Neuronal stem cell (in vitro differentiated cells): ENCODE data around the gene TMBIM6.
"Not testable (repeated sequence)": the region's sequence is repeated elsewhere in the genome, so short reads cannot be mapped to it uniquely, and the experiment has no call there.

Experiments used
- DNase-seq: peaks from one replicate; pipeline ENCODE4 v3.0.0-alpha.2; 2013; ENCODE audit warnings: low spot score
- H2AFZ ChIP-seq: one replicate; pipeline ENCODE4 v1.6.1; 2013; ENCODE audit warnings: mild to moderate bottlenecking, low read length, inconsistent platforms
- H2AK5ac ChIP-seq: 2 replicates; pipeline ENCODE4 v1.6.1; 2013; ENCODE audit warnings: low read depth, mild to moderate bottlenecking, inconsistent platforms, low read length, moderate library complexity, mixed read lengths
- H2BK120ac ChIP-seq: 2 replicates; pipeline ENCODE4 v1.6.1; 2013; ENCODE audit warnings: low read depth, mild to moderate bottlenecking, inconsistent platforms, low read length, moderate library complexity, mixed read lengths
- H2BK12ac ChIP-seq: one replicate; pipeline ENCODE4 v1.6.1; 2013; ENCODE audit warnings: low read length, inconsistent platforms
- H2BK15ac ChIP-seq: 2 replicates; pipeline ENCODE4 v1.6.1; 2013; ENCODE audit warnings: mild to moderate bottlenecking, low read length, inconsistent platforms, mixed read lengths
- H2BK5ac ChIP-seq: one replicate; pipeline ENCODE4 v1.6.1; 2013; ENCODE audit warnings: inconsistent platforms, mild to moderate bottlenecking, low read length, moderate library complexity
- H3K14ac ChIP-seq: one replicate; pipeline ENCODE4 v1.6.1; 2013; ENCODE audit warnings: low read length, inconsistent platforms
- H3K18ac ChIP-seq: 2 replicates; pipeline ENCODE4 v1.6.1; 2013; ENCODE audit warnings: low read length, inconsistent platforms
- H3K23ac ChIP-seq: 2 replicates; pipeline ENCODE4 v1.6.1; 2013; ENCODE audit warnings: low read depth, mild to moderate bottlenecking, mixed read lengths, low read length, inconsistent platforms; ENCODE audit not compliant: poor library complexity
- H3K27ac ChIP-seq: replicated peaks from 3 replicates; pipeline ENCODE4 v1.5.1; 2013; ENCODE audit warnings: low read length, inconsistent platforms
- H3K27me3 ChIP-seq, 3 experiments: 2 replicates each; pipeline ENCODE4 v1.6.1; 2013; ENCODE audit warnings: low read length in 3 of 3, mild to moderate bottlenecking in 2 of 3, inconsistent platforms in 1 of 3, low read depth in 1 of 3, mixed read lengths in 1 of 3, moderate library complexity in 1 of 3; ENCODE audit not compliant: control insufficient read depth in 3 of 3, insufficient read depth in 3 of 3
- H3K36me3 ChIP-seq, 2 donors: replicated peaks in 1 of 2; 2 replicates each; pipeline ENCODE4 v1.6.1; 2013; ENCODE audit warnings: low read length in 2 of 2; ENCODE audit not compliant: control insufficient read depth in 2 of 2, insufficient read depth in 2 of 2
- H3K4ac ChIP-seq: 2 replicates; pipeline ENCODE4 v1.6.1; 2013; ENCODE audit warnings: inconsistent platforms, mild to moderate bottlenecking, low read length, moderate library complexity
- H3K4me1 ChIP-seq, 2 donors: 1 replicate in 1 of 2; 2 replicates in 1 of 2; pipeline ENCODE4 v1.6.1; 2013; ENCODE audit warnings: low read length in 2 of 2, low read depth in 1 of 2; ENCODE audit not compliant: control insufficient read depth in 2 of 2, insufficient read depth in 1 of 2
- H3K4me2 ChIP-seq: one replicate; pipeline ENCODE4 v1.6.1; 2013; ENCODE audit warnings: mild to moderate bottlenecking, low read length, inconsistent platforms; ENCODE audit not compliant: insufficient read depth, poor library complexity, severe bottlenecking
- H3K4me3 ChIP-seq, 2 donors: 2 replicates each; pipeline ENCODE4 v1.5.1; 2013; ENCODE audit warnings: low read length in 2 of 2, mild to moderate bottlenecking in 2 of 2, inconsistent platforms in 1 of 2, moderate library complexity in 1 of 2
- H3K79me1 ChIP-seq: one replicate; pipeline ENCODE4 v1.6.1; 2013; ENCODE audit warnings: low read depth, mild to moderate bottlenecking, inconsistent platforms, low read length, moderate library complexity
- H3K9ac ChIP-seq: one replicate; pipeline ENCODE4 v1.6.1; 2013; ENCODE audit warnings: mild to moderate bottlenecking, low read depth, low read length, inconsistent platforms; ENCODE audit not compliant: poor library complexity
- H3K9me3 ChIP-seq, 2 donors: replicated peaks in 1 of 2; 2 replicates each; pipeline versions ENCODE3 to v1.6.1; 2013; ENCODE audit warnings: low read length in 2 of 2, mild to moderate bottlenecking in 2 of 2, inconsistent platforms in 1 of 2, low read depth in 1 of 2, mixed read lengths in 1 of 2, moderate library complexity in 1 of 2; ENCODE audit not compliant: control insufficient read depth in 2 of 2, insufficient read depth in 1 of 2
- H4K8ac ChIP-seq: one replicate; pipeline ENCODE4 v1.6.1; 2013; ENCODE audit warnings: low read depth, mild to moderate bottlenecking, inconsistent platforms, low read length, moderate library complexity
- H4K91ac ChIP-seq: one replicate; pipeline ENCODE4 v1.6.1; 2013; ENCODE audit warnings: low read length, low read depth, mild to moderate bottlenecking, inconsistent platforms; ENCODE audit not compliant: poor library complexity
- WGBS, 2 donors: extraction: QIAGEN DNeasy Blood & Tissue Kit; methylation state at CpG; one replicate each; pipeline ENCODE4 v1.1.7; 2013; ENCODE audit warnings: missing lambda C conversion rate in 2 of 2, mixed read lengths in 1 of 2; ENCODE audit not compliant: insufficient read length in 2 of 2, insufficient replicate concordance in 1 of 2; ENCODE audit errors: extremely low coverage in 2 of 2; 5-methylcytosine and 5-hydroxymethylcytosine counted together

Gene TMBIM6

GRCh38 chr12:49707128-49707811, 34.1 kb upstream of the TMBIM6 start, which contains the start of gene FMNL3:
TSS of gene FMNL3 (minus strand) at chr12:49707405. CDS start at chr12:49707180, 225 bp downstream.
- WGBS, 2 donors = no CpG with 5 or more reads among the region's 93 CpGs
- H2BK12ac ChIP-seq = no peak within 1 kb of the TSS
- H3K4me1 ChIP-seq = peaks cover 13 to 22% of the 10 kb centered on the region in 2 donors
- H3K9me3 ChIP-seq = no peaks in the 10 kb centered on the region
- no peak within 1 kb of the TSS for H2BK15ac ChIP-seq
- peak within 1 kb of the TSS; percentile 67 for H3K4me2 ChIP-seq
- peak within 1 kb of the TSS; percentile 92 for H2AFZ ChIP-seq
- no peak within 1 kb of the TSS for H3K23ac ChIP-seq
- H3K79me1 ChIP-seq = peaks cover 2% of the 10 kb centered on the region
- peaks cover 0 to 17% (median 5%) of the 10 kb centered on the region in 3 experiments for H3K27me3 ChIP-seq
- DNase-seq = peak; percentile 96
- no peak within 1 kb of the TSS for H3K14ac ChIP-seq
- peak within 1 kb of the TSS; percentile 92 for H3K18ac ChIP-seq
- peak within 1 kb of the TSS; percentile 58 for H3K27ac ChIP-seq
- no peak within 1 kb of the TSS for H3K4ac ChIP-seq
- no peak within 1 kb of the TSS for H4K91ac ChIP-seq
- no peak within 1 kb of the TSS for H2AK5ac ChIP-seq
- peak within 1 kb of the TSS; percentile 13 for H2BK5ac ChIP-seq
- peak within 1 kb of the TSS; percentile 49 for H4K8ac ChIP-seq
- H2BK120ac ChIP-seq = no peak within 1 kb of the TSS
- peak within 1 kb of the TSS; percentile 89 for H3K9ac ChIP-seq
- H3K4me3 ChIP-seq = peak within 1 kb of the TSS; percentile 82 to 85
- H3K36me3 ChIP-seq = no peaks in the 10 kb centered on the region

GRCh38 chr12:49707812-49708147, 33.6 kb upstream of the TMBIM6 start:
- no peak overlapping the region for H4K91ac ChIP-seq
- H3K9ac ChIP-seq = no peak overlapping the region
- H3K4me1 ChIP-seq = peaks cover 13 to 18% of the 10 kb centered on the region in 2 donors
- no CpG with 5 or more reads among the region's 11 CpGs for WGBS, 2 donors
- H2BK15ac ChIP-seq = no peak overlapping the region
- H2AFZ ChIP-seq = peak overlapping the region; percentile 92
- no peak overlapping the region for H3K4me3 ChIP-seq
- peaks cover 2% of the 10 kb centered on the region for H3K79me1 ChIP-seq
- no peak overlapping the region for H3K23ac ChIP-seq
- H3K14ac ChIP-seq = no peak overlapping the region
- H4K8ac ChIP-seq = no peak overlapping the region
- H3K4ac ChIP-seq = no peak overlapping the region
- H3K27ac ChIP-seq = no peak overlapping the region
- H2BK5ac ChIP-seq = no peak overlapping the region
- H3K27me3 ChIP-seq = peaks cover 0 to 17% (median 5%) of the 10 kb centered on the region in 3 experiments
- H3K36me3 ChIP-seq = no peaks in the 10 kb centered on the region
- no peak overlapping the region for H3K4me2 ChIP-seq
- no peak for DNase-seq
- H3K18ac ChIP-seq = no peak overlapping the region
- H2AK5ac ChIP-seq = no peak overlapping the region
- H2BK120ac ChIP-seq = no peak overlapping the region
- no peak overlapping the region for H2BK12ac ChIP-seq
- no peaks in the 10 kb centered on the region for H3K9me3 ChIP-seq

- Histone ChIP-seq H4K91ac (no peak overlapping the region), H3K36me3 (no peaks in the 10 kb centered on the region), H3K4me2 (no peak overlapping the region), H2BK120ac (no peak overlapping the region), H2AFZ (no peak overlapping the region), H3K14ac (no peak overlapping the region), H2AK5ac (no peak overlapping the region), H3K27ac (no peak overlapping the region), H2BK15ac (no peak overlapping the region), H2BK5ac (no peak overlapping the region), H3K4me3 (no peak overlapping the region), H3K4me1 (peaks cover 7 to 9% of the 10 kb centered on the region in 2 donors), H3K27me3 (peaks cover 0 to 17% (median 5%) of the 10 kb centered on the region in 3 experiments), H2BK12ac (no peak overlapping the region), H3K9me3 (no peaks in the 10 kb centered on the region), H3K4ac (no peak overlapping the region), H4K8ac (no peak overlapping the region), H3K9ac (no peak overlapping the region), H3K23ac (no peak overlapping the region), H3K18ac (no peak overlapping the region), H3K79me1 (peaks cover 2% of the 10 kb centered on the region)
- DNase-seq = no peak
- WGBS, 2 donors = no CpG with 5 or more reads among the region's 3 CpGs
Measured at GRCh38 chr12:49708851-49709250, 32.5 kb upstream of the TMBIM6 start.

DNA sequence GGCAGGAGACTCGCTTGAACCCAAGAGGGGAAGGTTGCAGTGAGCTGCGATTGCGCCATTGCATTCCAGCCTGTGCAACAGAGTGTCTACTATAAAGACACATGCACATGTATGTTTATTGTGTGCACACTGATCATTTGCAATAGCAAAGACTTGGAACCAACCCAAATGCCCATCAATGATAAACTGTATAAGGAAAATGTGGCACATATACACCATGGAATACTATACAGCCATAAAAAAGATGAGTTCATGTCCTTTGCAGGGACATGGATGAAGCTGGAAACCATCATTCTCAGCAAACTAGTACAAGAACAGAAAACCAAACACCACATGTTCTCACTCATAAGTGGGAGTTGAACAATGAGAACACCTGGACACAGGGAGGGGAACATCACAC, 27.4 kb upstream of the TMBIM6 start:
- not testable (repeated sequence) for H3K4ac ChIP-seq, H2BK15ac ChIP-seq, H4K8ac ChIP-seq, H3K4me1 ChIP-seq, H2BK5ac ChIP-seq, H3K18ac ChIP-seq, H3K27ac ChIP-seq, H3K36me3 ChIP-seq, H2AK5ac ChIP-seq, H3K79me1 ChIP-seq, H4K91ac ChIP-seq, H3K14ac ChIP-seq, H3K23ac ChIP-seq, DNase-seq, H3K4me2 ChIP-seq, H3K9ac ChIP-seq, H3K9me3 ChIP-seq, H2AFZ ChIP-seq, H3K4me3 ChIP-seq, H2BK12ac ChIP-seq, H2BK120ac ChIP-seq
- WGBS, 2 donors = no CpG with 5 or more reads among the region's 3 CpGs
- H3K27me3 ChIP-seq = peaks cover 0 to 14% (median 0%) of the 10 kb centered on the region in 3 experiments
